ENCODE data around the gene INCA1. TPM values are rescaled to one million over a fixed set of nuclear protein-coding genes. Genes with fewer than 3 reads are reported as not detected.

The INCA1 gene
- total and polyA plus RNA-seq, 2 of the 13 experiments (the other 11 are each of a cell fraction or from before 2014, with no cell fraction given), result 0.93 to 2.6 TPM

- TF ChIP-seq ZNF563 (CRISPR knock-in tag; IDR thresholded peaks at IDR 0.05) (peak; percentile 27; the same call in 1 of the 2 replicates), ZNF274 (CRISPR knock-in tag; IDR thresholded peaks at IDR 0.05) (peak; percentile 45; the same call in 1 of the 2 replicates), CREB1 (IDR thresholded peaks at IDR 0.05) (no peak), CREB1 (CRISPR knock-in tag; IDR thresholded peaks at IDR 0.05) (no peak), PREB (CRISPR knock-in tag; IDR thresholded peaks at IDR 0.05) (no peak; the same call in 1 of the 2 replicates), NFKBIZ (CRISPR knock-in tag; IDR thresholded peaks at IDR 0.05) (no peak), NFE2 (CRISPR knock-in tag; IDR thresholded peaks at IDR 0.05) (no peak), THAP8 (CRISPR knock-in tag; IDR thresholded peaks at IDR 0.05; ENCODE audit: borderline replicate concordance) (no peak), ZNF546 (CRISPR knock-in tag; conservative IDR thresholded peaks at IDR 0.05) (0 out of 2 replicates have a peak, but pooled peaks have one; percentile 25), ZZZ3 (CRISPR knock-in tag; IDR thresholded peaks at IDR 0.05; ENCODE audit: borderline replicate concordance) (0 out of 2 replicates have a peak, but pooled peaks have one; percentile 16), ZNF724P (CRISPR knock-in tag; IDR thresholded peaks at IDR 0.05; ENCODE audit: borderline replicate concordance) (peak; percentile 58), KMT2A (CRISPR knock-in tag; IDR thresholded peaks at IDR 0.05) (no peak), GFI1 (CRISPR knock-in tag; IDR thresholded peaks at IDR 0.05; ENCODE audit: borderline replicate concordance) (0 out of 2 replicates have a peak, but pooled peaks have one; percentile 10), ZNF773 (CRISPR knock-in tag; IDR thresholded peaks at IDR 0.05; ENCODE audit: borderline replicate concordance) (0 out of 2 replicates have a peak, but pooled peaks have one; percentile 53), PHF8 (CRISPR knock-in tag; IDR thresholded peaks at IDR 0.05) (no peak), FOXP4 (CRISPR knock-in tag; IDR thresholded peaks at IDR 0.05) (peak; percentile 27; the same call in 1 of the 2 replicates), AGO1 (IDR thresholded peaks at IDR 0.05; ENCODE audit: low read depth, low read length, poor library complexity, severe bottlenecking) (peak; percentile 51), HNRNPK (IDR thresholded peaks at IDR 0.05; ENCODE audit: low read depth, low read length, poor library complexity, severe bottlenecking) (no peak), HDAC1 (CRISPR knock-in tag; IDR thresholded peaks at IDR 0.05) (0 out of 2 replicates have a peak, but pooled peaks have one; percentile 0), ZFYVE20 (CRISPR knock-in tag; IDR thresholded peaks at IDR 0.05; ENCODE audit: borderline replicate concordance, low read depth) (no peak; the same call in 1 of the 2 replicates), RFX5 (IDR thresholded peaks at IDR 0.05; ENCODE audit: low read depth, low read length) (no peak), ZNF224 (CRISPR knock-in tag; IDR thresholded peaks at IDR 0.05) (0 out of 2 replicates have a peak, but pooled peaks have one; percentile 20), ZNF557 (CRISPR knock-in tag; IDR thresholded peaks at IDR 0.05) (no peak), FIP1L1 (IDR thresholded peaks at IDR 0.05; ENCODE audit: borderline replicate concordance, insufficient read depth, low read depth, low read length) (peak; percentile 19; the same call in 1 of the 2 replicates), GABPA (IDR thresholded peaks at IDR 0.05; ENCODE audit: low read depth, low read length) (peak; percentile 66), GABPA (CRISPR knock-in tag; IDR thresholded peaks at IDR 0.05; ENCODE audit: low read depth) (peak; percentile 88)
These were observed 49.7 kb downstream of the INCA1 start (continued) for GRCh38 chr17:4947411-4948165.

Data from HepG2 (cell line).